HG03175 (cell line): ENCODE results near the gene CYFIP2.

Source experiments
- ATAC-seq: cut with Tn5 transposase; IDR thresholded peaks from one replicate; pipeline ENCODE4 v1.9.1; 2021; ENCODE audit warnings: mild to moderate bottlenecking, moderate library complexity; ENCODE audit not compliant: unreplicated experiment

CYFIP2 gene

DNA sequence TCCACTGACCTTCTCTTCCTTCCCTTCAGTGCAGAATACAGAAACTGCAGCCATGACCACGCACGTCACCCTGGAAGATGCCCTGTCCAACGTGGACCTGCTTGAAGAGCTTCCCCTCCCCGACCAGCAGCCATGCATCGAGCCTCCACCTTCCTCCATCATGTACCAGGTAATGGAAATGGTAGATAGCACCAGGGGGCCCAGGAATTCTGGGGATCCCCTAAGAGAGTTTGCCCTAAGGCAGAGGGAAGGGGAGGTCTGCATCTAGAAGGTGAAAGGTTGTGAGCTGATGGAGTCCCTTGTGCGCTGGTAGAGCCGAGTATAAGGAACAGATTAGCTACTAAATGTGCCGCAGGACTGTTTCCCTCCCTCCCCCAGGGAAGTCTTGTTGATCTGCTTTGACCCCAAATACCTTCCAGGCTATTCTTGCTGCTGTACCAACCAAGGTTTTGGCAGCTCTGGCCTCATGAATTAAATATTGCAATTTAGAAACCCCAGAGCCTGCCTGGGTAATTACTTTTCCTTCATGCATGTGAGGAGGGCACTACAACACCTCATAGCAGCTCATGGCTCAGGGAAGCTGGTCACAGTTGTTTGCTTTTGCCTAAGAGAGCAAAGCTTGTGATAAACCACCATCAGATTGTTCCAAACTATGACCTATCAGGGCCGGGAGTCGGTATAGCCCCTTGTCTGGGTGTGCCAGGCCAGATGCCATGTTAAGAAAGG, 19.6 kb downstream of the CYFIP2 start:
- ATAC-seq = no peak

DNA sequence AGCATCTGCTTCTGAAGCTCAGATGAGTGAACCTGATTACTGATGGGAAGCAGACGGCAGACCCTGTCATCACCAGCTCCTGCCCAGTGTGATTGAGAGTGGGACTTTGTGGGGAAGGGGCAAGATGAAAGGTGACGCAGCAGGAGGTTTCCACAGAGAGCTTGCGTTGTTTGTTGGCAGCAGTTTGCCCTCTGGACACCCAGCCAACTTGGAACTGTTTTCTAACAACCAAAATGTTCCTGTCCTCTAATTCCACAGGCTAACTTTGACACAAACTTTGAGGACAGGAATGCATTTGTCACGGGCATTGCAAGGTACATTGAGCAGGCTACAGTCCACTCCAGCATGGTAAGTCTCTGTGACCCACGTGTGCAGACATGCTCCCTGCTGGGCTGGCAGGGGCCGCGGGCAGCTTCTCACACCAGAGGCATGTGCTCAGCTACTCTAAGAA, 20.9 kb downstream of the CYFIP2 start:
- ATAC-seq = no peak

GRCh38 chr5:157288405-157289163, 22.7 kb downstream of the CYFIP2 start:
- no peak for ATAC-seq

GRCh38 chr5:157289164-157289819, 23.4 kb downstream of the CYFIP2 start:
- ATAC-seq = no peak

- no peak for ATAC-seq
These were observed 24.4 kb downstream of the CYFIP2 start for GRCh38 chr5:157290156-157290980.

GRCh38 chr5:157290981-157291711, 25.2 kb downstream of the CYFIP2 start:
- ATAC-seq = peak; percentile 98

DNA sequence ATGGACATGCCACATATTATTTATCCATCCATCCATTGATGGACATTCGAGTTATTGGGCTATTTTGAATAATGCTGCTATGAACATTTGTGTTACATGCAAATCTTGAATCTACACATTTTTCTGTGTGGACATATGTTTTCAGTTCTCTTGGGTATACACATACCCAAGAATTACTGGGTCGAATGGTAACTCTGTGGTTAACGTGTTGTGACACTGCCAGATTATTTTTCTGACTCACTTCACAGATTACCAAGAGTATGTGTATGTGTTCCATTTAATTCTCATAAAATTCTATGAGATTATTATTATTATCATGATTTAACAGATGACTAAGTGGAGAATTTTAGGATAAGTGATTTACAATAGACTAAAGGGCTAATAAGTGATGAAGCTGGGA, 26.7 kb downstream of the CYFIP2 start:
- no peak for ATAC-seq

DNA sequence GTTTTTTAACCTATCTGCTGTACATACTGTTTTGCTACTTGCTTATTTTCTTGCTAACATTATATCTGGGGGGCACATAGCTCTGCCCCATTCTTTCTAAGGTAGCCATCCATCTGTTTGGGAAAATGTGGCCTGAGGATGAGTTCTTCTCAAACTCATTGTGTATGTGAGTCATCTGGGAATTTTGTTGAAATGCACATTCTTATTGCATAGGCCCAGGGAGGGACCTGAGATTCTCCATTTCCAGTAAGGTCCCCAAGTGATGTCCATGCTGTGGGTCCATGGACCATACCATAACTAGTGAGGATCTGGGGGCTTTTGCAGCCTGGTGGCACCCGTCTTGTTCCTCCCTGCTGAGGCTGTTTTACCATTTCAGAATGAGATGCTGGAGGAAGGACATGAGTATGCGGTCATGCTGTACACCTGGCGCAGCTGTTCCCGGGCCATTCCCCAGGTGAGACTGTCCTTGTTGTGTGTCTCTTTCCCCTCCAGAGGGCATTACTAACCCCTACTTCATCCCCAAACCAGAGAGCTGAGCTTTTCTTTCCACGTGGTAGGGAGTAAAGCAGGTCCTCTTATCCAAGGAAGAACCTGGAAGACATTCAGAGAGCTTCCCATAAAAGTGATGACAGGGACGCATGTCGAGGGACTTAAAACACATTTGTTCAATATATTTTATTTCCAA, 28.6 kb downstream of the CYFIP2 start:
- no peak for ATAC-seq

DNA sequence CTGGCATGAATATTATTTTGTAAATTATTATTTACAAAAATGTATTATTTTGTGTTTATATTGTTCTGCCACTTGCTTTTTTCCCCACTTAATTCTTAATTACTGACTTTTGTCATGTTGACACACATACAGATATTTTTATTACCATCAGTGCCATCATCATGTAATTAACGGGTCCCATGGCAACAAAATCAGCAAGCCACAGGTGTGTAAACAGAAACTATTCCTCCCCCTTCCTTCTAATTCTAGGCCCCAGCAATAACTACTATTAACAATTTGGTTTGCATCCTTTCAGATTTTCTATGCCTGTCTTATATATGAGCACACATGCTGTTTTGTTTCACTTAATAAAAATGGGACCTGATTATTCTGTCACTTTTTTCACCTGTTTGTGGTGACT, 29.3 kb downstream of the CYFIP2 start:
- ATAC-seq = no peak

DNA sequence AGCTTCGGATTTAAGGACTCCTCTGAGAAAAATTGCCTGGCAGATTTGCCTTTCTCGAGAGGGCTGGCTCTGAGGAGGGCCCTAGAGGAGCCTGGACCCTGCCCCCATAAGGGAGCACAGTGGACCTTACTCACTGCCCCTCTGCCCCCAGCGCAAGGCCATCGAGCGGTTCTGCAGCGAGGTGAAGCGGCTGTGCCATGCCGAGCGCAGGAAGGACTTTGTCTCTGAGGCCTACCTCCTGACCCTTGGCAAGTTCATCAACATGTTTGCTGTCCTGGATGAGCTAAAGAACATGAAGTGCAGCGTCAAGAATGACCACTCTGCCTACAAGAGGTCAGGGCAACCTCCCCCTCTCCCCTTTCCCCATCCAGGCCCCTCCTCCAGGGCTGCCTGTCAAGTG, 34.6 kb downstream of the CYFIP2 start:
- no peak for ATAC-seq

DNA sequence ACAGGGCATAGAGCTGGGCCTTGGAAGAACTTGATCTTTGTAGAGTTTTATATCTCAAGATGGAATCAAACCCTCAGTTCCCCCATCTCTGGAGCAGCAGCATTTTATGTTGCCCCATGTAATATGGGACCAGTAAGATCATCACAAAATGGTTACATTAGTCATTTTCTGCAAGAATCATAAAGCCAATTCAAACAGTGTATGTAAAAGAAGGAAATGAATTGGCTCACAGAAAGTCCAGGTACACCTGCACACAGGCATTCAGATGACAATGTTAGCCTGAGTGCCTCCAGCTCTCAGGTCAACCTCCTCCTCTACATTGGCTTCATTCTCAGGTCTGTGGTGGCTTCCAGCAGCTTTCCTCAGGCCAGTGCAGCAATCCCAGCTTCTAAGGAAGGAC, 35.1 kb downstream of the CYFIP2 start:
- no peak for ATAC-seq

DNA sequence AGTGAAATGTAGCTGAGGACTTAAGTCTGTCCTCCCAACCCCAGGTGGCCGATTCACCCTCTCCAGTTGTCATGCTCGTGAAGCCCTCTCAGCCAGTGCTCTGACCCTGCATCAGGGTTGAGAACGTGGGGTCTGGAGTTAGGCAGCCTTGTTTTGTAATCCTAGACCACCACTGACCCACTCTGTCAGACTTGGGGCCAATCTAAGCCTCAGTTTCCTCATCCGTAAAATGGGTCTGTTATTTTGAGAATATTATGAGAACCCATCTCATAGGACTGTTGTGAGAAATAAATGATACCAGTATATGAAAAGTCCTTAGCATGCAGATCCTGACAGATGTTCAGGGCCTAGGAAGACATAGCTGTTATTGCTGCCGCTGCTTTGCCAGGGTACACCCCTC, 37.1 kb downstream of the CYFIP2 start:
- ATAC-seq = no peak

GRCh38 chr5:157303667-157304327, 37.9 kb downstream of the CYFIP2 start:
- no peak for ATAC-seq

GRCh38 chr5:157306081-157306480, 40.2 kb downstream of the CYFIP2 start:
- no peak for ATAC-seq

DNA sequence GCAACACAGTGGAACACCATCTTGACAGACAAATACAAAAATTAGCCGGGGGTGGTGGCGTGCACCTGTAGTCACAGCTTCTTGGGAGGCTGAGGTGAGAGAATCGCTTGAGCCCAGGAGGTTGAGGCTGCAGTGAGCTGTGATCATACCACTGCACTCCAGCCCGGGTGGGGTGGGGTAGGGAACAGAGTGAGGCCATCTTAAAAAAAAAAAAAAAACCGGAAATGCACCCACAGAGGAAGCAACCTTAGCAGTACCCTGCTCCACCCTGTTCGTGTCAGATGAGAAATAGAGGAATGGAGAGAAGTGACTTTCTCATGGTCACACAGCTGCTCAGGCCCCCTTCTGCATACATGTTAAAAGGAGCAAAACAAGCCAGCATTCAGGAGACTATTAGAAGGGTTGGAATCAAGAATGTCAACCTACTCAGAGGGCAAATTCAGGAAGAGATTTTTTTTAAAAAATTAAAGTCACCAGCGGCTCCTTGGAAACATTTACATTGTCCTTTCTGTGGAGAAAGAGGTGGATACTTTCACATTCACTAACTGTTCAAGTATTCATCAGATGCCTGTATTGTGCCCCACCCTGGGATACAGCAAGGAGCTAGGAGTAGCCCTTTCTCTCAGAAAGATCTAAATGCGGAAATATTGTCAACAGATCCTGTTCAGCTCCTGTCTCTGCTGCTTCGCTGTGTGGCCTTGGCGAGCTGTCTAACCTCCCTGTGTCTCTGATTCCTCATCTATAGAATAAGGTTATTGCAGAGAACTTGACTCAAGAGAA, 41.0 kb downstream of the CYFIP2 start:
- ATAC-seq = no peak

GRCh38 chr5:157308836-157309465, 43.0 kb downstream of the CYFIP2 start:
- no peak for ATAC-seq

GRCh38 chr5:157309796-157310195, 43.9 kb downstream of the CYFIP2 start:
- ATAC-seq = no peak

DNA sequence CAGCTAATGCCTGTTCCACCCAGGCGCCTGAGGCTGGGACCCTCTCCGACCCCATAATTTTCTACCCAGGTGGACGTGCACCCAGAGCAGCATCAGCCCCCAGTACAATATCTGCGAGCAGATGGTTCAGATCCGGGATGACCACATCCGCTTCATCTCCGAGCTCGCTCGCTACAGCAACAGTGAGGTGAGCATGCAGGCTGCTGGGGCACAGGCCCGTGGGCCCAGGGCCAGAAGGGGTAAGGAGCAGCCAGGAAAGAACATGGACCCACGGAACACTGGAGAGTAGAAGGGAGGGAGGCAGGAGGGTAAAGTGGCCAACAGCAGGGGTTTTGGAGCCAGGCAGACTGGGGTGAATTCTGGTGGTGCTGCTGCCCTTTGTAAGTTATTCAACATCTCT, 45.7 kb downstream of the CYFIP2 start:
- ATAC-seq = no peak
